GM12878 (cell line): ENCODE measurements around the gene TRMT1. TPM values are rescaled to one million over a fixed set of nuclear protein-coding genes. Genes with fewer than 3 reads are reported as not detected.
A peak's percentile ranks its signal among the peaks of the same experiment; 100 is the strongest.

ENCODE experiments used
- ATAC-seq: fragments of 200-7000 bp; cut with Tn5 transposase; 3 replicates; pipeline ENCODE4 v1.9.1; 2020; ENCODE audit warnings: mild to moderate bottlenecking, moderate library complexity
- BruUV-seq: library from RNA; stranded (reverse); fragments of 400-500 nt; replicated peaks from 2 replicates; lab custom pipeline; 2021; lab: Mats Ljungman, UMichigan
- CTCF ChIA-PET: fragments of 300-600 bp; sonication (Branson Sonifier 250); formaldehyde crosslinking; extraction: SDS; loops from one replicate; lab custom pipeline; 2021; ENCODE audit warnings: inconsistent platforms; lab: Yijun Ruan, JAX
- POLR2A ChIA-PET: fragments of 350-600 bp; formaldehyde crosslinking; extraction: SDS; loops from one replicate; lab custom pipeline; 2021; ENCODE audit warnings: inconsistent platforms; lab: Charles Lee
- RAD21 ChIA-PET: fragments of 300-600 bp; sonication (Branson Sonifier 250); formaldehyde crosslinking; loops from one replicate; lab custom pipeline; 2023; ENCODE audit warnings: antibody characterized with exemption; ENCODE audit not compliant: unreplicated experiment; lab: Charles Lee
- SMC1A ChIA-PET: fragments of 300-600 bp; sonication (Branson Sonifier 250); formaldehyde crosslinking; loops from one replicate; lab custom pipeline; 2023; ENCODE audit not compliant: unreplicated experiment, uncharacterized antibody; lab: Charles Lee
- DNase-seq: peaks from one replicate; pipeline ENCODE4 v3.0.0-alpha.2; 2011; ENCODE audit warnings: low read depth, low spot score
- FAIRE-seq: peaks from 3 replicates; lab custom pipeline; 2011; peaks lifted over from hg19 to GRCh38; lab: Jason Lieb, UNC
- H2AFZ ChIP-seq: 2 replicates; pipeline ENCODE4 v1.6.0; 2011; ENCODE audit warnings: low read depth, low read length, control low read depth; ENCODE audit not compliant: control insufficient read depth
- H3K27ac ChIP-seq: 2 replicates; pipeline ENCODE4 v1.5.1; 2011; ENCODE audit warnings: control low read depth; ENCODE audit not compliant: control insufficient read depth, insufficient read depth
- H3K27me3 ChIP-seq, 2 experiments: replicated peaks in 1 of 2; 2 replicates each; pipeline versions ENCODE4 v1.6.0 to v1.6.1; 2011; ENCODE audit warnings: low read length in 1 of 2; ENCODE audit not compliant: control insufficient read depth in 2 of 2, insufficient read depth in 2 of 2
- H3K36me3 ChIP-seq, 2 experiments: 2 replicates each; pipeline ENCODE4 v1.5.1; 2011; ENCODE audit warnings: low read length in 1 of 2; ENCODE audit not compliant: control insufficient read depth in 2 of 2, insufficient read depth in 2 of 2
- H3K4me1 ChIP-seq: 2 replicates; pipeline ENCODE4 v1.6.1; 2011; ENCODE audit warnings: mild to moderate bottlenecking, low read length, moderate library complexity, mixed read lengths; ENCODE audit not compliant: control insufficient read depth, insufficient read depth
- H3K4me2 ChIP-seq: 2 replicates; pipeline ENCODE4 v1.6.0; 2011; ENCODE audit warnings: control low read depth; ENCODE audit not compliant: control insufficient read depth, insufficient read depth
- H3K4me3 ChIP-seq: fragments of 200-600 bp; sonication (generic); 2 replicates; pipeline ENCODE4 v1.5.1; 2016
- H3K79me2 ChIP-seq: 2 replicates; pipeline ENCODE4 v1.6.0; 2011; ENCODE audit warnings: low read length; ENCODE audit not compliant: control insufficient read depth, insufficient read depth
- H3K9ac ChIP-seq: 2 replicates; pipeline ENCODE4 v1.8.0; 2011; ENCODE audit warnings: low read length, control low read depth, mixed read lengths; ENCODE audit not compliant: control insufficient read depth, insufficient read depth
- H3K9me3 ChIP-seq: replicated peaks from 3 replicates; pipeline ENCODE4 v1.5.1; 2011; ENCODE audit warnings: mild to moderate bottlenecking, low read length; ENCODE audit not compliant: control insufficient read depth, insufficient read depth
- H4K20me1 ChIP-seq: 2 replicates; pipeline ENCODE4 v1.6.0; 2011; ENCODE audit not compliant: control insufficient read depth, insufficient read depth
- BCL11A ChIP-seq: IDR thresholded peaks from 2 replicates; pipeline ENCODE4 v1.6.1; 2011; ENCODE audit warnings: low read depth, low read length
- HCFC1 ChIP-seq: fragments of 150-350 bp; IDR thresholded peaks from 2 replicates; pipeline ENCODE4 v1.6.1; 2014; ENCODE audit warnings: low read length
- IKZF1 ChIP-seq: fragments of 450-650 bp; conservative IDR thresholded peaks from 2 replicates; pipeline ENCODE4 v1.6.1; 2017; ENCODE audit warnings: antibody characterized with exemption, mild to moderate bottlenecking
- KLF5 ChIP-seq: fragments of 450-650 bp; IDR thresholded peaks from 2 replicates; pipeline ENCODE4 v1.6.1; 2014; ENCODE audit warnings: mild to moderate bottlenecking; ENCODE audit not compliant: partially characterized antibody
- SIN3A ChIP-seq: IDR thresholded peaks from 2 replicates; pipeline ENCODE4 v1.6.1; 2012; ENCODE audit warnings: low read depth, low read length, improper control_type of control experiment
- SMAD1 ChIP-seq: fragments of 450-650 bp; IDR thresholded peaks from 2 replicates; pipeline ENCODE4 v1.6.1; 2018; ENCODE audit warnings: mild to moderate bottlenecking, low read depth; ENCODE audit not compliant: partially characterized antibody
- SMAD5 ChIP-seq: IDR thresholded peaks from 2 replicates; pipeline ENCODE4 v1.6.1; 2016; ENCODE audit warnings: antibody characterized with exemption, low read depth
- TARDBP ChIP-seq: IDR thresholded peaks from 2 replicates; pipeline ENCODE4 v1.6.1; 2016; ENCODE audit warnings: borderline replicate concordance
- TBL1XR1 ChIP-seq: IDR thresholded peaks from 2 replicates; pipeline ENCODE4 v1.6.1; 2012; ENCODE audit warnings: low read depth, low read length, improper control_type of control experiment
- TCF3 ChIP-seq: IDR thresholded peaks from 2 replicates; pipeline ENCODE4 v1.6.1; 2012; ENCODE audit warnings: low read depth, mild to moderate bottlenecking, low read length, borderline replicate concordance; ENCODE audit not compliant: insufficient read depth
- YY1 ChIP-seq: IDR thresholded peaks from 2 replicates; pipeline ENCODE4 v1.6.1; 2011; ENCODE audit warnings: low read depth, mild to moderate bottlenecking, low read length
- ZNF384 ChIP-seq: IDR thresholded peaks from 2 replicates; pipeline ENCODE4 v1.6.1; 2012; ENCODE audit warnings: low read depth, mild to moderate bottlenecking, low read length, improper control_type of control experiment, borderline replicate concordance
- ZNF622 ChIP-seq: fragments of 450-650 bp; IDR thresholded peaks from 2 replicates; pipeline ENCODE4 v1.6.1; 2017; ENCODE audit warnings: mild to moderate bottlenecking, inconsistent platforms
- WGBS: methylation state at CpG from one replicate; pipeline ENCODE4 v1.1.6; 2016; ENCODE audit warnings: low lambda C conversion rate; ENCODE audit not compliant: insufficient replicate concordance, insufficient coverage; ENCODE audit errors: missing lambda C conversion rate; 5-methylcytosine and 5-hydroxymethylcytosine counted together
- in situ Hi-C: fragments of 300-500 bp; cut with MboI; formaldehyde crosslinking; loops from 9 replicates; pipeline ENCODE4 v1.14.3; 2018; ENCODE audit warnings: mixed read lengths
- intact Hi-C: fragments of 100-400 bp; cut with micrococcal nuclease; formaldehyde crosslinking; loops from one replicate; pipeline ENCODE4 v1.14.2; 2022; ENCODE audit not compliant: unreplicated experiment
- polyA plus RNA-seq, 11 experiments: library from polyadenylated mRNA; depleted of rRNA in 4 of 11; unstranded in 6 of 11; stranded (reverse) in 5 of 11; fragments of >200 nt; fragmentation: Nextera tagmentation in 4 of 11; fragmentation: Illumina TruSeq in 1 of 11; extraction: Ambion mirVana in 4 of 11; extraction: Trizol in 1 of 11; gene quantifications; 1 replicate in 1 of 11; 2 replicates in 10 of 11; pipeline versions ENCODE4 v1.2.1 to v1.2.3, GENCODE V29; 2011 to 2016; ENCODE audit warnings: inconsistent platforms in 2 of 11, missing spikeins in 2 of 11, low read depth in 1 of 11
- total RNA-seq, 4 experiments: library from RNA; depleted of rRNA in 3 of 4; stranded (reverse); fragments of >200 nt in 3 of 4; fragmentation: Illumina TruSeq in 1 of 4; extraction: Trizol in 1 of 4; gene quantifications; 2 replicates each; pipeline versions ENCODE4 v1.2.1 to v1.2.3, GENCODE V29; 2013 to 2021
- TF ChIP-seq, protein P1 (sequence below): IDR thresholded peaks from 2 replicates; pipeline ENCODE4 v1.6.1; 2012; ENCODE audit warnings: low read depth, low read length, improper control_type of control experiment
- TF ChIP-seq, protein P2 (sequence below): fragments of 450-650 bp; IDR thresholded peaks from 2 replicates; pipeline ENCODE4 v1.6.1; 2018; ENCODE audit warnings: borderline replicate concordance, mild to moderate bottlenecking; ENCODE audit not compliant: partially characterized antibody
- TF ChIP-seq, protein P3 (sequence below): fragments of 450-650 bp; IDR thresholded peaks from 2 replicates; pipeline ENCODE4 v1.6.1; 2017; ENCODE audit warnings: mild to moderate bottlenecking, moderate library complexity

Gene TRMT1
- total and polyA plus RNA-seq, 10 of the 15 experiments (the other 5 are each of a cell fraction or from before 2014, with no cell fraction given) = 3.4 to 68.8 (median 34.8) TPM

DNA sequence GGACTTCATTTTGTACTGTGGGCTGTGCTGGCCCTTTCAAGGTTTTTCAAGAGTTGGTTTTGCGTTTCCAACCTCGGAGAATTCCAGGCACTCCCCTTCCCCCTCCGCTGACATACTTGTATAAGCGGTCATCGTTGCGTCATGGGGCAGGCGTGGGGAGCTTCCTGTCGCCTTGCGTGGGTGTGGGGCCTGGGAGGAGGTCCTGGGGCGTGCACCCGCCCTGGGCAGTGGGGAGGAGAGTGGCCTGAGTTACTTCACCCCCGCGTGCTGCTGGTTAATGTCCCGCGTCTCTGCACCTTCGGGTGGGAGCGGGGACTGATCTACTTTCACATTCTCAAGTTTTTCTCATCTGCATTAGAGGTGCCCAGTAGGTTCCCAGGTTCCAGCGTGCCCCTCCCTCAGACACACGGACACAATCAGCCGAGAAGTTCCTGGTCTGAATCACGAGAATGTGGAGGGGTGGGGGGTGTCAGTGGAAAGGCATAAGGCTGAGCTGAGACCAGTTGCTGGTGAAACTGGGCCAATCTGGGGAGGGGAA is 37.8 kb upstream of the TRMT1 start:
- H3K9me3 ChIP-seq = no peaks in the 10 kb centered on the region
- RAD21 ChIA-PET = interaction anchor here (0.6 to 4.7 kb wide), 8 partner anchors 10 to 692 kb away, joined by 3 to 39 read pairs (median 4); partner anchors contain the start of gene NACC1
- intact Hi-C loops = loop anchor here (2.0 to 10.0 kb wide), 4 partner anchors 52 to 850 kb away; partner anchors contain the start of genes LYL1 and RFX1
- H2AFZ ChIP-seq = no peak overlapping the region
- no peaks in the 10 kb centered on the region; a peak in 2 of 4 replicates for H3K36me3 ChIP-seq
- POLR2A ChIA-PET = interaction anchor here (1.0 to 3.3 kb wide), 7 partner anchors 10 to 692 kb away, joined by 3 to 20 read pairs (median 8); partner anchors contain the start of gene NACC1
- FAIRE-seq (no peak), ATAC-seq (no peak), DNase-seq (no peak)
- SMC1A ChIA-PET = interaction anchor here (1.2 to 3.9 kb wide), 3 partner anchors 10 to 26 kb away, joined by 3 to 37 read pairs (median 8); no protein-coding TSS in a partner anchor
- CTCF ChIA-PET = interaction anchor here (1.0 to 2.3 kb wide), 8 partner anchors 13 to 54 kb away, joined by 3 to 11 read pairs (median 4); no protein-coding TSS in a partner anchor
- in situ Hi-C loops = loop anchor here (10.0 to 25.0 kb wide), 3 partner anchors 690 to 1567 kb away; partner anchors contain the start of genes ACP5 and ZNF627
- under 1% methylated on average over 20 of the region's 21 CpGs for WGBS
- H3K4me2 ChIP-seq = peak overlapping the region; percentile 91
- H3K9ac ChIP-seq = peak overlapping the region; percentile 90
- BruUV-seq = no TSS peak
- H3K4me3 ChIP-seq = peak overlapping the region; percentile 99
- H3K4me1 ChIP-seq = peaks cover 23% of the 10 kb centered on the region
- no peaks in the 10 kb centered on the region for H4K20me1 ChIP-seq
- no peaks in the 10 kb centered on the region for H3K27me3 ChIP-seq
- peaks cover 46% of the 10 kb centered on the region for H3K79me2 ChIP-seq
- H3K27ac ChIP-seq = peak overlapping the region; percentile 95
- TF ChIP-seq, protein P1, sequence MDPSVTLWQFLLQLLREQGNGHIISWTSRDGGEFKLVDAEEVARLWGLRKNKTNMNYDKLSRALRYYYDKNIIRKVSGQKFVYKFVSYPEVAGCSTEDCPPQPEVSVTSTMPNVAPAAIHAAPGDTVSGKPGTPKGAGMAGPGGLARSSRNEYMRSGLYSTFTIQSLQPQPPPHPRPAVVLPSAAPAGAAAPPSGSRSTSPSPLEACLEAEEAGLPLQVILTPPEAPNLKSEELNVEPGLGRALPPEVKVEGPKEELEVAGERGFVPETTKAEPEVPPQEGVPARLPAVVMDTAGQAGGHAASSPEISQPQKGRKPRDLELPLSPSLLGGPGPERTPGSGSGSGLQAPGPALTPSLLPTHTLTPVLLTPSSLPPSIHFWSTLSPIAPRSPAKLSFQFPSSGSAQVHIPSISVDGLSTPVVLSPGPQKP = peak; percentile 45; the same call in 1 of the 2 replicates
- TF ChIP-seq, protein P2, sequence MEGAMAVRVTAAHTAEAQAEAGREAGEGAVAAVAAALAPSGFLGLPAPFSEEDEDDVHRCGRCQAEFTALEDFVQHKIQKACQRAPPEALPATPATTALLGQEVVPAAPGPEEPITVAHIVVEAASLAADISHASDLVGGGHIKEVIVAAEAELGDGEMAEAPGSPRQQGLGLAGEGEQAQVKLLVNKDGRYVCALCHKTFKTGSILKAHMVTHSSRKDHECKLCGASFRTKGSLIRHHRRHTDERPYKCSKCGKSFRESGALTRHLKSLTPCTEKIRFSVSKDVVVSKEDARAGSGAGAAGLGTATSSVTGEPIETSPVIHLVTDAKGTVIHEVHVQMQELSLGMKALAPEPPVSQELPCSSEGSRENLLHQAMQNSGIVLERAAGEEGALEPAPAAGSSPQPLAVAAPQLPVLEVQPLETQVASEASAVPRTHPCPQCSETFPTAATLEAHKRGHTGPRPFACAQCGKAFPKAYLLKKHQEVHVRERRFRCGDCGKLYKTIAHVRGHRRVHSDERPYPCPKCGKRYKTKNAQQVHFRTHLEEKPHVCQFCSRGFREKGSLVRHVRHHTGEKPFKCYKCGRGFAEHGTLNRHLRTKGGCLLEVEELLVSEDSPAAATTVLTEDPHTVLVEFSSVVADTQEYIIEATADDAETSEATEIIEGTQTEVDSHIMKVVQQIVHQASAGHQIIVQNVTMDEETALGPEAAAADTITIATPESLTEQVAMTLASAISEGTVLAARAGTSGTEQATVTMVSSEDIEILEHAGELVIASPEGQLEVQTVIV = no peak
- no peak for TF ChIP-seq TARDBP
- TF ChIP-seq, protein P3, sequence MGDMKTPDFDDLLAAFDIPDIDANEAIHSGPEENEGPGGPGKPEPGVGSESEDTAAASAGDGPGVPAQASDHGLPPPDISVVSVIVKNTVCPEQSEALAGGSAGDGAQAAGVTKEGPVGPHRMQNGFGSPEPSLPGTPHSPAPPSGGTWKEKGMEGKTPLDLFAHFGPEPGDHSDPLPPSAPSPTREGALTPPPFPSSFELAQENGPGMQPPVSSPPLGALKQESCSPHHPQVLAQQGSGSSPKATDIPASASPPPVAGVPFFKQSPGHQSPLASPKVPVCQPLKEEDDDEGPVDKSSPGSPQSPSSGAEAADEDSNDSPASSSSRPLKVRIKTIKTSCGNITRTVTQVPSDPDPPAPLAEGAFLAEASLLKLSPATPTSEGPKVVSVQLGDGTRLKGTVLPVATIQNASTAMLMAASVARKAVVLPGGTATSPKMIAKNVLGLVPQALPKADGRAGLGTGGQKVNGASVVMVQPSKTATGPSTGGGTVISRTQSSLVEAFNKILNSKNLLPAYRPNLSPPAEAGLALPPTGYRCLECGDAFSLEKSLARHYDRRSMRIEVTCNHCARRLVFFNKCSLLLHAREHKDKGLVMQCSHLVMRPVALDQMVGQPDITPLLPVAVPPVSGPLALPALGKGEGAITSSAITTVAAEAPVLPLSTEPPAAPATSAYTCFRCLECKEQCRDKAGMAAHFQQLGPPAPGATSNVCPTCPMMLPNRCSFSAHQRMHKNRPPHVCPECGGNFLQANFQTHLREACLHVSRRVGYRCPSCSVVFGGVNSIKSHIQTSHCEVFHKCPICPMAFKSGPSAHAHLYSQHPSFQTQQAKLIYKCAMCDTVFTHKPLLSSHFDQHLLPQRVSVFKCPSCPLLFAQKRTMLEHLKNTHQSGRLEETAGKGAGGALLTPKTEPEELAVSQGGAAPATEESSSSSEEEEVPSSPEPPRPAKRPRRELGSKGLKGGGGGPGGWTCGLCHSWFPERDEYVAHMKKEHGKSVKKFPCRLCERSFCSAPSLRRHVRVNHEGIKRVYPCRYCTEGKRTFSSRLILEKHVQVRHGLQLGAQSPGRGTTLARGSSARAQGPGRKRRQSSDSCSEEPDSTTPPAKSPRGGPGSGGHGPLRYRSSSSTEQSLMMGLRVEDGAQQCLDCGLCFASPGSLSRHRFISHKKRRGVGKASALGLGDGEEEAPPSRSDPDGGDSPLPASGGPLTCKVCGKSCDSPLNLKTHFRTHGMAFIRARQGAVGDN = peak; percentile 57
- TF ChIP-seq KLF5 = no peak
- no peak for TF ChIP-seq SIN3A
- peak; percentile 52; the same call in 1 of the 2 replicates for TF ChIP-seq YY1
- TF ChIP-seq ZNF622 = no peak
- TF ChIP-seq HCFC1 = no peak
- no peak for TF ChIP-seq ZNF384
- TF ChIP-seq BCL11A = no peak
- TF ChIP-seq SMAD5 = 0 out of 2 replicates have a peak, but pooled peaks have one; percentile 25
- TF ChIP-seq SMAD1 = peak; percentile 73
- TF ChIP-seq TBL1XR1 = peak; percentile 79
- no peak; the same call in 1 of the 2 replicates for TF ChIP-seq IKZF1
- TF ChIP-seq TCF3 = 0 out of 2 replicates have a peak, but pooled peaks have one; percentile 42
